ENCODE measurements around the gene HAUS7.
"Not testable (repeated sequence)": the region's sequence is repeated elsewhere in the genome, so short reads cannot be mapped to it uniquely, and the experiment has no call there.

Gene HAUS7

GRCh38 chrX:153406903-153407302 lies 63.5 kb downstream of the HAUS7 start:
- no peak for DNase-seq

DNA sequence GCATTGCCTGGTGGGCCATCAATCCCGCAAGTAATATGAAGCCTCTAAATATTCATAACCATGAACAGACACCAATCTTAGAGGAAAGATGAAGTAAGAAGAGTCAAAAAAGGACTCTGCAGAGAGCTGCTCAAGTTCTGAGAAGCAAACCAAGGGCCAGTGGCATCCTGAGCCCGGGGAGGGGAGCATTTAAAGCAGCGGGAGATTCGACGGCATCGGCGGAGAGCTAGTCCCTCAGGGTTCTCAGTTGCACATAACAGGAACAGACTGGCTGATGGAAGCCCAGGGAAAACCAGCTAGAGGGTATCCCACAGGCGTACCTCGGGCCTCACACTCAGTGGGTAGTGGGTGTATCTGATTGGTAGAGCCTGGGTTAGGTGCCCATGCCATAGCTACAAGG lies 64.4 kb downstream of the HAUS7 start:
- DNase-seq = no peak

- no peak for DNase-seq
Observed at GRCh38 chrX:153405426-153405825, 65.0 kb downstream of the HAUS7 start.

GRCh38 chrX:153404333-153404732 lies 66.0 kb downstream of the HAUS7 start:
- not testable (repeated sequence) for DNase-seq

- no peak for DNase-seq
Observed at GRCh38 chrX:153401133-153401764, 69.1 kb downstream of the HAUS7 start, which contains the start of gene PNMA6E. PNMA6E (minus strand) TSS chrX:153401350; CDS start chrX:153398849, 2,501 bp downstream.

- DNase-seq = peak; percentile 39
Observed at GRCh38 chrX:153400146-153401132, 69.9 kb downstream of the HAUS7 start.

GRCh38 chrX:153398275-153398960 lies 72.0 kb downstream of the HAUS7 start:
- no peak for DNase-seq
